Upper lobe of left lung (tissue), 4 donors: ENCODE measurements around the gene EXOC6B.

Source experiments
- CTCF ChIP-seq, 6 experiments: fragments of 450-650 bp in 4 of 6; fragments of 200-600 bp in 2 of 6; sonication (generic) in 2 of 6; IDR thresholded peaks; one replicate each; pipeline ENCODE4 v1.5.1; 2016 to 2019; ENCODE audit warnings: antibody characterized with exemption in 6 of 6
- POLR2A ChIP-seq, 4 donors: fragments of 450-650 bp; IDR thresholded peaks; one replicate each; pipeline ENCODE4 v1.5.1; 2016 to 2017; ENCODE audit warnings: antibody characterized with exemption in 4 of 4, mild to moderate bottlenecking in 2 of 4

- no peak for TF ChIP-seq POLR2A (IDR thresholded peaks at IDR 0.05)
- TF ChIP-seq CTCF (IDR thresholded peaks at IDR 0.05) = no peak
Measured at GRCh38 chr2:72827487-72827886, 1.7 kb upstream of the EXOC6B start.
